HG03060 (cell line): ENCODE measurements around the gene HAAO.

Experiments
- ATAC-seq: cut with Tn5 transposase; IDR thresholded peaks from one replicate; pipeline ENCODE4 v1.9.1; 2021; ENCODE audit warnings: low read depth, moderate number of reproducible peaks; ENCODE audit not compliant: unreplicated experiment

The HAAO gene

GRCh38 chr2:42794271-42795046 is 2.1 kb upstream of the HAAO start:
- ATAC-seq, result no peak

GRCh38 chr2:42793334-42794270 is 1.2 kb upstream of the HAAO start:
- no peak for ATAC-seq

GRCh38 chr2:42792087-42792582 is 248 bp downstream of the HAAO start:
- ATAC-seq, result no peak

DNA sequence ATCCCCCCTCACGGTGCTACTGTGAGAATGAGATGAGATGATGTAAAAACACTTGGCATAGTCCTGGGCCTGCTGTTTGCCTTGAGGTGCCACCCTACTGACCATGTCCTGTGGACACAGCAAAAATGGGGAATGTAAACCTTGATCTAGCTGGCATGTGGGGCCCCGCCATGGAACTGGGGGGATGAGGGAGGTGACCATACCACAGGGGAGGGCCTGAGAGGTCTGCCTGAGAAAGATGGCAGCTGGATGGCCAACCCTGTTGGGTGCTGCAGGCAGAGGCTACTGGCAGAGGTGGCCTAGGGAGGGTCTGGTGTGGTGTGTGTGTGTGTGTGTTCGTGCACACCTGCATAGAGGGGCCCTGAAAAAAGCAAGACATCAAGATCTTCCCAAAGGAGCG is 777 bp downstream of the HAAO start:
- ATAC-seq, result no peak

DNA sequence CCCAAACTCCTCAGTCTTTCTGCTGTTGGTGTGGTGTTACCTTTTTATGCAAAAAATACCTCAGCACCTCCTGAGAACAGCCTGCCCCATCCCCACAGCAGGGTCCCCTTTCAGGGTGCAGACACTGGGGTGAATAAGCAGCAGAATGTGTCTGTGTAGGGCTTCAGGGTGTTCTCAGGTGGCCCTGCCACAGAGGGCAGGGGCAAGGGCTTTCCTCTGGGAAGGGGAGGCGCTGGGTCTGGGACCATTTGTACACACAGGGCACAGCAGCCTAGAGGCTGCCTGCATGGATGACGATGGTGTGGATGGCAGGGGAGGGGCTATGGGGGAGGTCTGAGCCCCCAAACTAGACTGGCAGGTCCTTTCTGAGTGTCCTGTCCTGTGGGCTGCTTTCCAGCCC is 2.6 kb downstream of the HAAO start:
- ATAC-seq, result no peak

DNA sequence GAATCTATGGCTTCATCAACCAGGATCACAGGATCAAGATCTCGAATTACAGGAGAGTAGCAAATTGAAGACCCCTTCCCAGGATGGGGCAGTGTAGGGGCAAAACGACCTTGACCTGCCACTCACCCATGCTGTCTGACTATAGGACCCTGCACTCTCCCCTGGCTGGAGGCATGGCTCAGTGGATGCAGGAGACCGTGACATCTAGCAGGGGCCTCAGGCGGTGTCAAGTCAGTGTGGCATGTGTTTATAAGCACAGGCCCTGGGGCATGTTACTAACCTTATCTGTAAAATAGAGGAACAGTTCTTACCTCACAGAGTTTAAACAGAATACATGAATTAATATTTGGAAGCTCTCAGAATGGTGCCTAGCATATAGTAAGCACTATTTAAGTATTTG is 3.5 kb downstream of the HAAO start:
- ATAC-seq, result no peak

GRCh38 chr2:42788478-42788793 is 3.9 kb downstream of the HAAO start:
- ATAC-seq, result no peak

DNA sequence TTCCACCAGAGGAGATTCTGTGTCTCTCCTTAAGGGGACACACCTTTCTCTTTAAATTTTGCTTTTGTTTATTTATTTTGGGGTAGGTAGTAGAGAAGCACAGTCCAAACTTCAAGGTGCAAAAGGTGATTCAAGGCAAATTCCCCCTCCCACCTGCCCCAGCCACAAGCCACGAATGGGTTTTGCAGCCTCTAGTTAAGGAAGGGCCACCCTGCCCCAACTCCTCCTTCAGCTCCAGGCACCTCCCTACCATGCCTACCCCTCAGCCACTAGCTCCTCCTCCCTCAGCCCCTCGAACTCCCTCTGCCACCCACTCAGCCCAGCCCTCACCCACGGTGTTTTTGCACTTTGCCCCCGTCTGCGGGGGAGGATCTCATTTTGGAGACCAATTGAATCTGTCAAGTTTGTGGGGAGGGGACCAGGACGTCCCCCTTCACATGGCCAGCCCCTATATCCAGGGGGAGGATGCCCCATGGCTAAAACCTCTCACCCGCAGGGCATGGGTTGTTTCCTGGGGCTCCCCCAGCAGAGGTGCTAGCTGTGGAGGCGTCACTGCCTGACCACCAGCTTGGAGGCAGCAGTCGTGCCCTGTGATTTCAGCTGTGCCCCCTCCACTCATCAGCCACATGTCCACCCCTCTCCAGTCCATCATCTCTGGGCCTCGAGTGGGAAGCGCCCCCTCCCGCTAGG is 4.5 kb downstream of the HAAO start:
- ATAC-seq, result no peak

DNA sequence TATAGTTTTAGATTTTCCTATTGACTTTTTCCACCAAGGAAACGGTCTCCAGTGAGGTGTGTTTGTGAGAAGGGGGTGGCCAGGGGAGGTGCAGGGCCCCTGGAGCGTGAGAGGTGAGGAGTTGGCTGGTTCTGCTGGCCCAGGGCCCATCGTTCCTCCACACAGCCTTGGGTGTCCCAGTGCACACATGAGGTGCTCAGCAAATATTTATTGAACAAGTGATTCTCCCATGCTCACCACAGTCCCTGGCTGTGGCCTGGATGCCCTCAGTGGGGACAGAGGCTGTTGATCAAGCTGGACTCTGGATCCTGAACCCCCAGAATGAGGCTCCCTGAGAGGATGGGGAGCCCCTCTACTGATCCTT is 5.0 kb downstream of the HAAO start:
- no peak for ATAC-seq

DNA sequence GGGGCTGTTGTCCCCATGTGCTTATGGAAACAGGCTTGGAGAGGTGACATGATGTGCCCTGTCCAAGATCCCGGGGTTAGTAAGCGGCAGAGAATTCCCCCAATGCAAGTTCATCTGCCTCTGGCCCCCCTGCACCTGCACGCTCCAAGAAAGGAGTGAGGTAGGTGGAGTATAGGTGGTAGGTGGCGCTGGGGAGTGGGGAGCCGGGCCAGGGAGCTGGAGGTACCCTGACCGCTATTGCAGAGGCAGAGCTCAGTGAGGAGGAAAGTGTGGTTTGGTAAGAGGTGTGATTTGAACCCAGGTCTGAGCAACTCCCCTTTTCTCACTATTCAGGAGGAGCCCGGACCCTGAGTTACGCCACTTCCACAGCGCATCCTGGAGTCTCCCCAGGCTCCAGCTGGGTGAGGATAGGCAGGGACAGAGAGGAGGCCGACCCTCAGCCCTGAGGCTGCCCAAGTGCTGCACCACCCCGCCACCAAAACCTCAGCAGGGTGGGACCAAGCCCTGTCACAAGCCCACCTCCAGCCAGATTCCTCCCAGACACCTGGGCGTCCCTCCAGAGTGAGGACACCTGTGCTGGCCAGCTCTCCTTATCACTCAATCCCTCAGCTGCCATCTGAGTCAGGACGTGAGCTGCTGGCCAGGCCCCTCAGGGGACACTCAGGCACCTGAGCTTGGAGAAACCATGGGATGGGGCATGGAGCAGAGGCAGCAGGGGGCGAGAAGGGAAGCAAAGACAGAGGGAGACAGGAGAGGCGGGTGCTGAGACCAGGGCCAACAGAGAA is 5.6 kb downstream of the HAAO start:
- ATAC-seq, result no peak

DNA sequence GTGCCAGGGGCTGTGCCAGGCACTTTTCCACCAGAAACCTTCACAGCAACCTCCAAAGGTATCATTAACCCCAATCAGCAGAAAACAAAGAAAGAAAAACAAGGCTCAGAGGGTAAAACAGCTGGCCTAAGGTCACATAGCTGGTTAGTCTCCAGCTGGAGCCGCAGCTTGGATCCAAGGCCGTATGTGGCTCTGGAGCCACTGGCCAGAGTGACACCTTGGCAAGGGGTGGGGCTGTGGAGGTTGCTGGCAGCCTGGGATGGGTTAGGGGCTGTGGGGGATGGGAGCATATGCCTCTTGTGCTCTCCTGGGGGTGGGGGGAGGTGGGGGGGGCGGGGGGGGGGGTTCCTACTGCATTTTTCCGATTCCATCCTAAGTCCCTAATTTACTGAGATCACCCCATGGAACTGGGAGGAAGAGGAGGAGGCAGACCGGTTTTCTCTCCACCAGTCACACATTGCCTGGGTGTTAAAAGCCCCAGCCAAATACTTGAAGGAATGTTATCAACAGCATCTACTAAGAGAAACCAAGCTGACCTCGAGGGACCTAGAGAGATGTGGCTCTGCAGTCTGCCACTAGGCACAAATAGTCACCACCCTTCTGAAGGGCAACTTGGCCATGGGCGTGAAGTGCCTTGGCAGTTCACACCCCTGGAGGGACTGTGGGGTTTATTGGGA is 8.0 kb downstream of the HAAO start:
- ATAC-seq, result no peak

DNA sequence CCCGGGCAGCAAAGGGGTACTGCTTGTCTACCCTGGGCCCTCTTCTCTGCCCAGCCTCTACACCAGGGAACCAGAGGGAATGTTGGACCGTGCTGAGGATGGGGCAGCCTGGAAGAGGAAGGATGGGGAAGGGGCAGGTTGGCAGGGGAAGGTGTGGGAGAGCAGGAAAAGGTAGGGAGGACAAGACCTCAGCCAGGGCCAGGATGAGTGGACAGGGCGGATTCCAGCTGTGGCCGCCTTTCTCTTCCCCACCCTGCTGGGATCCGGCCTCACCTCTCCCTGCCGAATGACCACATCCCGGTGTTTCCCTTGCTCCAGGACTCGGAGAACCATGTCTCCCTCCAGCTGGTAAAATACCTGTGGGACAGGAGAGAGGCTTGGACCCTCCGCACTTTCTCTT is 8.9 kb downstream of the HAAO start:
- ATAC-seq, result no peak

DNA sequence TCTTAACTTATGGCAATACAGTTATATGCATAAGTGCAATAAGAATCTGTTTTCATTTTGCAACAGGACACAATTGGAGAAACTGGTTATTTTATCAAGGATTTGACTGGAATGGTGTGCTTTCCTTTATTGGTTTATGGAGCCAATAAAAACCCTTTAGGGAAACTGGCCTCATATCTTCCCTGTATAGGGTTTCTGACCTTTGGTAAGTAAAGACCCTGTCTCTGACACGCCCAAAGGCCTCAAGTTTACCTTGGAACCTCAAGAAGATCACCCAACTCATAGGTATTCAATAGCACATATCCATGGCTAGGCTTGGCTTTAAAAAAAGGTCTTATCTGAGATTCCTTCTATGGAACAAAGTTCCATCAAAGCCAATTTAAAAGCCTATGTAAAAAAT is 11.2 kb downstream of the HAAO start:
- ATAC-seq, result no peak

GRCh38 chr2:42777883-42778805 is 14.2 kb downstream of the HAAO start:
- no peak for ATAC-seq

- ATAC-seq, result no peak
These were observed 16.6 kb downstream of the HAAO start for GRCh38 chr2:42775810-42776209.

DNA sequence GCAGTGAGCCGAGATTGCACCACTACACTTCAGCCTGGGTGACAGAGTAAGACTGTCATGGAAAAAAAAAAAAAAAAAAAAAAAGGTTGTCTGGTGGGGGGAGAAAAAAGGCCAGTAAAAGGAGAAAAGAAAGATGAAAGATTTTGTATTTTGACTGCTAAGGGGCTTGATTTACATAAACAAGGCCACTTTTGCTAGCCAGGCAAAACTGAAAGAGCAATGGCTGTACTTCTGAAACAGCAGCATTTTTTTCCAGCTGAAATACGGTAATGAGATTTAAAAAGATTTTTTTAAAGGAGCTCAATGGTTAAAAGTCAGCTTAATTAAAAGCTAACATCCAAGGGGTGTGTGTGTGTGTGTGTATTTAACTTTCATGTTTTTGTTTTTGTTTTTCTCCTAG is 17.2 kb downstream of the HAAO start:
- ATAC-seq, result no peak

DNA sequence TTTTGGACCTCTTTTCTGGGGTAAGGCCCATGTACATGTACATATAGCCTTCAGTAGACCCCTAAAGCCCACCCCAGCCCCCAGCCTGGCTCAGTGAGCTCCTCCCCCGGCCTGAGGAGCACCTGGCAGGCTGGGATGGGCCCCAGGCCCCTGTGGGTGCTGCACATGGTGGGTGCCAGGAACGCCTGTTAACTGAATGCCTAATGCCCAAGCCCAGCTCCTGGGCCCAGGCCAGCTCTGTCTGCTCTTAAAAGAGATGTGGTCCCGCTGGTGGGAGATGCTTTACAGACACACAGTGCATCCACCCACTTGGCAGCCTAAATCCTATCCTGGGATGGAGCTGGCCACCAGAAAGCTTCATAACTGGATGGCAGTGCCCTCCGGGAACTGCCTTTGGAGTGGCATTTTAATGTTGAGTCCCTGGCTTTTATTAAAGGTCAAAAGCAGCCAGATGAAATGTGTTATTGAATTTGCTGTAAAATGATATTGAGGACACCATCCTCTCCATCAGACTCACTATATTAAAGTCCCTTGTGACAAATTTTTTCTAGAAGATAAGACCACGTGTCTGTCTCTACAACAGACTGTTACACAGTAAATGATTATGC is 20.7 kb downstream of the HAAO start:
- no peak for ATAC-seq

GRCh38 chr2:42770288-42771131 is 21.9 kb downstream of the HAAO start:
- no peak for ATAC-seq
